GM19438 (cell line): ENCODE measurements around the gene CPSF2.
"Not testable (repeated sequence)": the region's sequence is repeated elsewhere in the genome, so short reads cannot be mapped to it uniquely, and the experiment has no call there.

Source experiments
- ATAC-seq: cut with Tn5 transposase; IDR thresholded peaks from one replicate; pipeline ENCODE4 v1.9.1; 2021; ENCODE audit warnings: low read depth; ENCODE audit not compliant: unreplicated experiment

The CPSF2 gene

GRCh38 chr14:92154283-92154942, 32.6 kb downstream of the CPSF2 start:
- no peak for ATAC-seq

GRCh38 chr14:92160619-92161018, 38.9 kb downstream of the CPSF2 start:
- ATAC-seq: no peak

DNA sequence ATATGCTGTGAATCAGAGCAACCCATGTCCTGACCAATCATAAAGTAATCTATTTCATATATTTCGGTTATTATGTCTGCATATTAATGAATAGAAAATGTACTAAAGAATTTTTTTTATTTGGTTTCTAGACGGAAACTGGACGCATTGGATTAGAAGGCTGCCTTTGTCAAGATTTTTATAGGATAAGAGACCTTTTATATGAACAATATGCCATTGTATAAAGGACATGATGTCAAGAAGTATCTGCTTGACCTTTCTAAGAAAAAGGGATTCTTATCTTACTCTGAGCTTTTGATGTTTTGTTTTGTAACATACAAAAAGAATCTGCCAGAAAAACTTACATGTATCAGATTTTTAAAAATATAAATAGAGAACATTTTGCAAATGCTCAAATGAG, 39.8 kb downstream of the CPSF2 start:
- ATAC-seq: no peak

- ATAC-seq: no peak
Measured at GRCh38 chr14:92164958-92165357, 43.2 kb downstream of the CPSF2 start.

- ATAC-seq: no peak
Measured at GRCh38 chr14:92173668-92174067, 51.9 kb downstream of the CPSF2 start.

DNA sequence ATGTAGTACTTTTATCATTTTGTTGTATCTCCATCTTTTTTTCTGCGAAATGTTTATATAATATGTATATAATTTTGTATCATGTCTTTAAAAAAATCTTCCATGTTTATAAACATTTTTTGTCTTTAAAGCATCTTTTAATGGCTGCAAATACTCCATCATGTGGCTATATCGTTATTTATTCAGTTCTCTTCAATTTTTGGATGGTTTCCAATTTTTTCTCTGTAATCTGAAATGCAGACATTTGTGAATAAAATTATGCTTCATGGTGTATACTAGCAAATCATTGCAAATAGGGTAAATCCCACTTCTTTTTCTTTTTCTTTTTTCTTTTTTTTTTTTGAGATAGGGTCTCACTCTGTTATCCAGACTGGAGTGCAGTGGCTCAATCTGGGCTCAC, 54.0 kb downstream of the CPSF2 start:
- no peak for ATAC-seq

- ATAC-seq: no peak
Measured at GRCh38 chr14:92176476-92176875, 54.7 kb downstream of the CPSF2 start.

DNA sequence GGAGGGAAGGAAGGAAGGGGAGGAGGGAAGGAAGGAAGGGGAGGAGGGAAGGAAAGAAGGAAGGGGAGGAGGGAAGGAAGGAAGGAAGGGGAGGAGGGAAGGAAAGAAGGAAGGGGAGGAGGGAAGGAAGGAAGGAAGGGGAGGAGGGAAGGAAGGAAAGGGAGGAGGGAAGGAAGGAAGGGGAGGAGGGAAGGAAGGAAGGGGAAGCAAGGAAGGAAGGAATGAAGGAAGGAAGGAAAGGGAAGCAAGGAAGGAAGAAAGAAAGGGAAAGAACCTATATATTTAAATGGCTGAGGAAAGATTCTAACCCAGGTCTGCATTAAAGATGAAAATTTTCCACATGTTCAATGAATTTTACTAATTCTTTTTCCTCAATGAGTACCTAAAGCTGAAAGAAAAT, 57.4 kb downstream of the CPSF2 start:
- ATAC-seq: not testable (repeated sequence)

DNA sequence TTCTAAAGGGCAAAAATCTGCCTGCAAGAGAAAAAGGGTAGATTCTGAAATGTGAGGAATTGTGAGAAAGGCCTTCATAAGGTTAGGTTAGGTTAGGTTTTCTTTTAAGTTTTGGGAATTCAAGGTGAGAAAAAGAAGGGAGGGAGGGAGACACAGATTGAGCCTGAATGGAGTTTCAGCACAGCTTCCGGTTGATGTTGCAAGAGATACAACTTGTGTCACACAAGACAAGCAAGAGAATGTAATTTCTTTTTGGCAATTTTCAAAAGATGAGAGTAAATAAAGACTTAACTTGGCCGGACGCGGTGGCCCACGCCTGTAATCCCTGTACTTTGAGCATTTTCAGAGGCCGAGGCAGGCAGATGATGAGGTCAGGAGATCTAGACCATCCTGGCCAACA, 63.8 kb downstream of the CPSF2 start:
- no peak for ATAC-seq

DNA sequence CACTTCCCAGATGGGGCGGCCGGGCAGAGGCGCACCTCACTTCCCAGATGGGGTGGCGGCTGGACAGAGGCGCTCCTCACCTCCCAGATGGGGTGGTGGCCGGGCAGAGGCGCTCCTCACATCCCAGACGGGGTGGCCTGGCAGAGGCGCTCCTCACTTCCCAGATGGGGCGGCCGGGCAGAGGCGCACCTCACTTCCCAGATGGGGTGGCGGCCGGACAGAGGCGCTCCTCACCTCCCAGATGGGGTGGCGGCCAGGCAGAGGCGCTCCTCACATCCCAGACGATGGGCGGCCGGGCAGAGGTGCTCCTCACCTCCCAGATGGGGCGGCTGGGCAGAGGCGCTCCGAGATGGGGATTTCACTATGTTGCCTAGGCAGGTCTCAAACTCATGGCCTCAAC, 65.8 kb downstream of the CPSF2 start:
- ATAC-seq: not testable (repeated sequence)

DNA sequence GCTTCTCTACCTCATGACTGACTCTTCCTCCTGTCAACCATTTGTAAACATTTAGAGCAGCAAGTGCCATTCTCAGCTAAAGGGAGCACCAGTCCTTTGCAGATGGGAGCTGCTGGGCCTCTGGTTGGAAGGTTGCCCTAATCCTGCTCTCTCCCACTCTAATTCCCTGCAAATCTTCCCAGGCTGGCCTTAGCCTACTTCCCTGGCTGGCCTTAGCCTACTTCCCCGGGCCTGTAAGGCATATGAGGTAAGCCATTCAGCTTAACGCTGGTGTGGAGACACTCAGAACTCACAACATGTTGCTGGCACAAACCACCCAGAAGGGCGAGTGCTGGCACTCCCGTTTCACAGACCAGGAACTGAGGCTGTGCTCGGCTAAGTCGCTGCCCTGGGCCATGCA, 69.0 kb downstream of the CPSF2 start:
- no peak for ATAC-seq

GRCh38 chr14:92198804-92199203, 77.0 kb downstream of the CPSF2 start:
- ATAC-seq: no peak

DNA sequence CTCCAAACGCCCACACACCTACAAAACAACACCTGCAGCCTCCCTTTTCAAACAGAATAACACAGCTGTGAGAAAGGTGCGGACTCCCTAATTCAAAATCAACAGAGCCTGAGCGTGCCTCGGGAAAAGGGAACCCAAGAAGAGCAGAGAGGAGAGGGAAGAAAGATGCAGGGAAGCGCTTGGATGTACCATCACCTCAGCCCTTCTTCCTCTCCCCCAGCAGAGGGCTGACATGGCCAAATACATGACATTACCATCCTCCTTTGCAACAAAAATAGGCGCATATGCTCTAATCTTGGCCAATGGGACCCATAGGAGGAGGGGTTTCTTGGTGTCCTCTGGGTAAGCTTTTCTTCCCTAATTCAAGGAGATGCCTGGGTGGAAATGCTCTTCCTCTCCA, 78.0 kb downstream of the CPSF2 start:
- no peak for ATAC-seq

DNA sequence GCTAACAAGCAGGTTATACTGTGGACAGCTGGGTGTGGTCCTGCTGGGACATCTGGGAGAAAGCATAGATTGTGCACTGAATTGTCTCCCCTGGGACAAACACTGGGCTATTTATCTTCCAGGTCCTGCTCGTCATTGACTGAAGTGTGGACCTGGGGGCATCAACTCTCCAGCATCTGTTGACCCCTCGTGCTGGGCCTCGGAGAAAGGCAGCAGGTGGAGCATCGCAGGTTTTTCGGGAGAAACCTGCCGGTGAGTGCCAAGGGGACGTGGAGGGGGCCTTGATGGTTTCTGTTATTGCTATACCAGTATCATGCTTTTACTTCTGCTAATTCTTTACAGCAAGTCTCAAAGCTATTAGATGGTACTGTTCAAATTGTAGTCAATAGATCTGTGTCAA, 81.3 kb downstream of the CPSF2 start:
- no peak for ATAC-seq

GRCh38 chr14:92204792-92205191, 83.0 kb downstream of the CPSF2 start:
- no peak for ATAC-seq

DNA sequence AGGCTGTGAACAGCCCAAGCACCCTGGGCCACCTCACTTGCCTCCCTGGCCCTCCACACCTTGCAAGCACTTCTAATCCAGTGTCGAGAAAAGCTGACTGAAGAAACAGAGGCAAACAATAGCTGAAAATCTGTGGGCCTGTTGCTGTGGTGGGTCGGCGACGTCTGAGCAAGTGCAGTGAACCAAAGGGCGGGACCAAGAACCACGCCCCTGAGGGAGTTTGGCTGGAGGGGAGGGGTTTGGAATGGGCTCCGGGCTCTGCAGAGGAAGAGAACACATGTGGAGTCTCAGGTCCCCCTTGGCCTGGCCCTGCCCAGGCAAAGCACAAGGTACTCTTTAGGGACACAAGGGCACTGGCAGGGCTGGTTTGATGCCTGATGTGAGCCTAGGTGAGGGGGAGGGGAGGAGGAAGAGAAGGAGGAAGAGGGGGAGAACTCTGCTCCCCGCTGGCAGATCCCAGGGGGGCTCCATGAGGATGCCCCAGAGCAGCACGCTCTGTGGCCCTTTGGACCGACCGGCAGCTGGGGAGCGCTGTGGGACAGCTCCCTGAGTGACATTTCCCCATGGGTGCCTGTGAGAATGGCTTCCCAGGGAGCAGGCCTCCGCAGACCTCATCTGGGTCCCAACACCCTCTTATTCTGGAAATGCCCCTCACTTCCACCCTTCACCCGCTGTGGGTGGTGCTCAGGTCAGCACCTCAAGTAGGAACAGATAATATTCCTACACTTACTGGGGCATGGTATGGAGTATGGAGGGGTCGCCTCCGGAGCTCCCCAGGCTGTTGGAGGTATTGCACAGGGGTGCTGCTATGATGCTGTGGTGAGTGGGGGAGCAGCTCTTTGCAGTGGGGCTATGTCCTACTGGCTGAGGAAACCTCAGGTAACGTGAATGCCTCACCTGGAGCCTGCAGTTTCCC, 85.5 kb downstream of the CPSF2 start:
- no peak for ATAC-seq

GRCh38 chr14:92207928-92208265, 86.1 kb downstream of the CPSF2 start:
- ATAC-seq: no peak

- no peak for ATAC-seq
Measured at GRCh38 chr14:92209141-92209540, 87.4 kb downstream of the CPSF2 start.

- ATAC-seq: not testable (repeated sequence)
Measured at GRCh38 chr14:92213125-92213524, 91.4 kb downstream of the CPSF2 start.

GRCh38 chr14:92215579-92215978, 93.8 kb downstream of the CPSF2 start:
- no peak for ATAC-seq

DNA sequence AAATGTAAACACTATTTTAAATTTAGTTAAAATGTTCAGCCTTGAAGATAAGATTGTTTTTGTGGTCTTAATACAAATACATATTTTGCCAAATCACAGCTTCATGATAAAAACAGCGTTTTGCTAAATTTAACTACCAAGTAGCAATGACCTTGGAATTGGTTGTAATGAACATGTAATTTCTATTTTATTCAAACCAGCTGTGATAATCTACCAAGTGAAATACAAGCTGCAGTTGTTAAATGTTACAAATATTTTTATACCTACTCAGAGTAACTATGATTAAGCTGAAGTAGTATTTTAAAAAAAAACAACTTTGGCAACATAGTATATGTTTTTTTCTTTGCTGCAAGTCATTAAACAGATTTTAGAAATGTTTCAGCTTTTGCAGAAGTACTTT, 96.2 kb downstream of the CPSF2 start:
- ATAC-seq: no peak
